Measurements from ENCODE around the gene TRIM15. TPM values are rescaled to one million over a fixed set of nuclear protein-coding genes. Genes with fewer than 3 reads are reported as not detected.
A peak's percentile ranks its signal among the peaks of the same experiment; 100 is the strongest.
"Not testable (repeated sequence)": the region's sequence is repeated elsewhere in the genome, so short reads cannot be mapped to it uniquely, and the experiment has no call there.

The TRIM15 gene
- total and polyA plus RNA-seq, 7 donors, result 0.28 to 52.0 (median 38.4) TPM; not detected in 2

DNA sequence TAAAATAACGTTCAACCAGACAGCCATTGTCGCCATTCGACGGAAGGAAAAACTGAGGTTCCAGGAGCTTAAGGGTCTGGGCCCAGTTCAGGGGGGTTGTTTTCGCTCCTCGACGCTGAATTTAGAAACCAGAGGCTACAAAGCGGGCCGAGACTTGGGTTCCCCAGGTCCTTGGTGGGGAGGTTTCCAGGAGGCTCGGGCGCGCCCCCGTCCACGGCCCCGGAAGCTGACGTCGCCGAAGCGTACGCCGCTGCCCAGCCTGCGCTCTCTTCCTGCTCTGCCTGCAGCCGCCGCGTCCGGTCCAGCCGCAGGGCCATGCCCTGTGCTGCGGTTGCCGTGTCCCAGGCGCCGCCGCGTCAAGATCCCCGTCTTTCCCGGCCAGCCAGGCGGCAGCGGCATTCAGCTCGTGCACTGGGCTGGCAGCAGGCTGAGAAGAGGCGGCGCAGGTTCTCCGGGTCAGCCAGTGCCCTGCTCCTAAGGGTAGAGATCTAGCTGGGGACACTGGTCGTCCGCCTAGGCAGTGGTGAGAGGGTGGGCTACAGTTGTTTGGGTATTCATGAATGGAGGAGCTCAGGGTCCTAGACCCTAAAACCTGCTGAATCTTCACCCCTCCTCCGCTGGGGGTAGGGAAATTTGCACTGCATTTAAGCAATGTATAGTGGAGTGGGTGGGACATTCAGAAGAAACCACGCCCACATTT lies 50.8 kb downstream of the TRIM15 start:
- Histone ChIP-seq H3K36me3 (no peaks in the 10 kb centered on the region), H3K27ac (peak overlapping the region; percentile 95 to 98 (median 98)), H3K27me3 (no peaks in the 10 kb centered on the region), H3K9me3 (no peaks in the 10 kb centered on the region), H3K4me3 (peak overlapping the region; percentile 91 to 96 (median 93)), H3K4me1 (peaks cover 0 to 39% (median 34%) of the 10 kb centered on the region in 4 donors)
- WGBS, 2 donors, result 1% methylated on average over 45 of the region's 45 CpGs
- TF ChIP-seq POLR2A (IDR thresholded peaks at IDR 0.05) (peak; percentile 29 to 74), CTCF (IDR thresholded peaks at IDR 0.05) (no peak), POLR2AphosphoS5 (IDR thresholded peaks at IDR 0.05) (peak; percentile 74 to 93 (median 91)), EP300 (IDR thresholded peaks at IDR 0.05) (no peak)
- intact Hi-C loops (cut with DNase I), result loop anchor here (1.0 to 5.0 kb wide), 4 partner anchors 45 to 133 kb away; partner anchors contain the start of genes RPP21 and TRIM39
- DNase-seq, result peak; percentile 94

DNA sequence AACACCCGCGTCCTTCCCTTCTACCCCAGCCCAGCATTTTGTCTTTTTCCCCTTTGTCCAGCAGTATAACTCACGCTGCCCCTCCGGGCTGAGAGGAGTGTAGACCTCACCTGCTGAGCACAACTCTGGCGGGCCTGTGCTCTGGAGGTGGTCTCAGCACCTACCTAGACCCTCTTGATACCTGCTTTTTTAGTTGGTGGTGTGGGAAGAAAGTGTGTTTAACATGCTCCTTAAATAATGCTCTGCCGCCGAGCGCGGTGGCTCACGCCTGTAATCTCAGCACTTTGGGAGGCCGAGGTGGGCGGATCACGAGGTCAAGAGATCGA lies 51.3 kb downstream of the TRIM15 start:
- DNase-seq, result no peak
- intact Hi-C loops (cut with DNase I), result loop anchor here (1.0 to 5.0 kb wide), 4 partner anchors 45 to 133 kb away; partner anchors contain the start of genes RPP21 and TRIM39
- Histone ChIP-seq H3K27me3 (no peaks in the 10 kb centered on the region), H3K27ac (peak overlapping the region; percentile 95 to 98 (median 98)), H3K36me3 (no peaks in the 10 kb centered on the region), H3K4me1 (peaks cover 0 to 39% (median 34%) of the 10 kb centered on the region in 4 donors), H3K9me3 (no peaks in the 10 kb centered on the region), H3K4me3 (peak overlapping the region; percentile 91 to 96 (median 93))
- WGBS, 2 donors, result 56 to 63% methylated on average over 14 of the region's 14 CpGs
- TF ChIP-seq POLR2AphosphoS5 (IDR thresholded peaks at IDR 0.05), result no peak

GRCh38 chr6:30216096-30216495 lies 52.8 kb downstream of the TRIM15 start:
- DNase-seq, result no peak
- intact Hi-C loops (cut with DNase I), result no loop called here
- H3K27ac ChIP-seq, result no peak overlapping the region
- H3K36me3 ChIP-seq, result no peaks in the 10 kb centered on the region
- H3K4me3 ChIP-seq, result no peak overlapping the region
- H3K4me1 ChIP-seq, result peaks cover 0 to 25% (median 23%) of the 10 kb centered on the region in 4 donors
- no peaks in the 10 kb centered on the region for H3K27me3 ChIP-seq
- TF ChIP-seq POLR2AphosphoS5 (IDR thresholded peaks at IDR 0.05) (no peak), POLR2A (IDR thresholded peaks at IDR 0.05) (no peak), EP300 (IDR thresholded peaks at IDR 0.05) (no peak), CTCF (IDR thresholded peaks at IDR 0.05) (no peak)
- H3K9me3 ChIP-seq, result no peaks in the 10 kb centered on the region
- WGBS, 2 donors, result 61 to 86% methylated on average over 3 of the region's 3 CpGs

DNA sequence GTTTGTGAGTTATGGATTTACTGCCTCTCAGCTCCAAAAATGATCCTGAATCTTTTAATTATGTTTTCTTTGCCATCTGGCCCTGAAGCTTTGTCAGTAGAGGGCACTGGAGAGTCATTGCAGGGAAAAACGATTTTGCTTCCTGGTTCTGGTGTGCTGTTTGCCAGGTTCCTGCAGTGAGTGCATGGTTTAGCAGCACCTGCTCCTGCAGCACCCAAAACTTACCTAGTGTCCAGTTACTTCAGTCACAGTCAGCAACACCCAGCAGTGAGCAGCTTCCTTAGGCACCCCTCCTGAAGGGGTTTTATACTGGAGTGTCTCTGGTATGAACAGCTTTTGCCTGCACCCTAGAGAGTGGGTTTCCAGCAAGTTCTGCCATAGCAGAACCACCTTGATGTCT lies 55.9 kb downstream of the TRIM15 start:
- Histone ChIP-seq H3K9me3 (no peaks in the 10 kb centered on the region), H3K4me1 (peaks cover 0 to 9% (median 7%) of the 10 kb centered on the region in 4 donors), H3K36me3 (no peaks in the 10 kb centered on the region), H3K4me3 (no peak overlapping the region), H3K27ac (no peak overlapping the region), H3K27me3 (no peaks in the 10 kb centered on the region)
- 0% methylated on average over 1 of the region's 1 CpG for WGBS, 2 donors
- intact Hi-C loops (cut with DNase I), result no loop called here
- no peak for DNase-seq
- TF ChIP-seq EP300 (IDR thresholded peaks at IDR 0.05) (no peak), CTCF (IDR thresholded peaks at IDR 0.05) (peak in 3 of 4 experiments; percentile 35 to 77 (median 56))

- WGBS, 2 donors, result 63 to 78% methylated on average over 6 of the region's 6 CpGs
- intact Hi-C loops (cut with DNase I), result loop anchor here (2.0 kb wide), 1 partner anchor 177 kb away; no protein-coding TSS in a partner anchor
Measured at GRCh38 chr6:30221395-30221794, 58.0 kb downstream of the TRIM15 start.

DNA sequence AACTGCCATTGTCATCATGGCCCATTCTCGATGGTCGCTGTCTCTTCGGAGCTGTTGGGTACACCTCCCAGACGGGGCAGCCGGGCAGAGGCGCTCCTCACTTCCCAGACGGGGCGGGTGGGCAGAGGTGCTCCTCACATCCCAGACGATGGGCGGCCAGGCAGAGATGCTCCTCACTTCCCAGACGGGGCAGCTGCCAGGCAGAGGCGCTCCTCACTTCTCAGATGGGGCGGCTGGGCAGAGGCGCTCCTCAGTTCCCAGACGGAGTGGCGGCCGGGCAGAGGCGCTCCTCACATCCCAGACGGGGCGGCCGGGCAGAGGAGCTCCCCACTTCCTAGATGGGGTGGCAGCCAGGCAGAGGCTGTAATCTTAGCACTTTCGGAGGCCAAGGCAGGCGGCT lies 58.6 kb downstream of the TRIM15 start:
- H3K27ac ChIP-seq, DNase-seq, H3K27me3 ChIP-seq, H3K4me1 ChIP-seq, H3K9me3 ChIP-seq, H3K36me3 ChIP-seq, H3K4me3 ChIP-seq: not testable (repeated sequence)
- intact Hi-C loops (cut with DNase I), result loop anchor here (2.0 kb wide), 1 partner anchor 177 kb away; no protein-coding TSS in a partner anchor
- 95 to 96% methylated on average over 23 of the region's 23 CpGs for WGBS, 2 donors

More at GRCh38 chr6:30221395-30221794, 58.0 kb downstream of the TRIM15 start:
- H3K36me3 ChIP-seq, DNase-seq, H3K9me3 ChIP-seq, H3K27ac ChIP-seq, H3K27me3 ChIP-seq, H3K4me1 ChIP-seq, H3K4me3 ChIP-seq: not testable (repeated sequence)

Small RNAs within 50 kb of the gene (small RNA-seq; reads per million reads assigned to genes)
- gene RF00554, result 0 reads per million in 3 donors

Other genes starting within 250 kb of the TRIM15 start
- gene HLA-A, start 221.0 kb upstream of the TRIM15 start, total RNA-seq, result 100 to 1,000 TPM; 279 to 524 (median 398) TPM
- 1,000 to 10,000 TPM in 1 of 3 donors, 100 to 1,000 TPM in 2; 302 to 2,938 (median 684) TPM for gene HLA-A, start 221.0 kb upstream of the TRIM15 start, polyA plus RNA-seq
- 10 to 100 TPM; 11.1 to 29.3 (median 23.3) TPM for gene POLR1H, start 102.3 kb upstream of the TRIM15 start, total RNA-seq
- 10 to 100 TPM; 33.3 to 70.3 (median 61.7) TPM for gene POLR1H, start 102.3 kb upstream of the TRIM15 start, polyA plus RNA-seq
- gene PPP1R11, start 96.3 kb upstream of the TRIM15 start, total RNA-seq, result 10 to 100 TPM; 36.8 to 45.7 (median 42.2) TPM
- 100 to 1,000 TPM in 2 of 3 donors, 10 to 100 TPM in 1; 89.8 to 144 (median 107) TPM for gene PPP1R11, start 96.3 kb upstream of the TRIM15 start, polyA plus RNA-seq
- gene RNF39, start 87.8 kb upstream of the TRIM15 start, total RNA-seq, result not detected
- gene RNF39, start 87.8 kb upstream of the TRIM15 start, polyA plus RNA-seq, result 1 to 10 TPM in 1 of 3 donors, under 1 TPM in 2; 0.44 to 2.3 (median 0.60) TPM
- 1 to 10 TPM in 1 of 4 donors, under 1 TPM in 1, not detected in 2; 0.36 to 2.2 TPM for gene TRIM31, start 50.5 kb upstream of the TRIM15 start, total RNA-seq
- 100 to 1,000 TPM in 2 of 3 donors, 10 to 100 TPM in 1; 92.2 to 133 (median 118) TPM for gene TRIM31, start 50.5 kb upstream of the TRIM15 start, polyA plus RNA-seq
- gene TRIM40, start 27.4 kb upstream of the TRIM15 start, total RNA-seq, result not detected
- gene TRIM40, start 27.4 kb upstream of the TRIM15 start, polyA plus RNA-seq, result 10 to 100 TPM in 2 of 3 donors, 1 to 10 TPM in 1; 6.6 to 23.8 (median 18.9) TPM
- under 1 TPM in 1 of 4 donors, not detected in 3; 0.36 TPM for gene TRIM10, start 2.3 kb upstream of the TRIM15 start, total RNA-seq
- gene TRIM10, start 2.3 kb upstream of the TRIM15 start, polyA plus RNA-seq, result 1 to 10 TPM; 2.7 to 4.8 (median 3.5) TPM
- 10 to 100 TPM; 34.2 to 42.7 (median 41.4) TPM for gene TRIM26, start 49.9 kb downstream of the TRIM15 start, total RNA-seq
- 10 to 100 TPM; 35.4 to 60.4 (median 39.3) TPM for gene TRIM26, start 49.9 kb downstream of the TRIM15 start, polyA plus RNA-seq
- 10 to 100 TPM; 11.9 to 23.2 (median 14.4) TPM for gene TRIM39, start 163.4 kb downstream of the TRIM15 start, total RNA-seq
- gene TRIM39, start 163.4 kb downstream of the TRIM15 start, polyA plus RNA-seq, result 10 to 100 TPM in 1 of 3 donors, 1 to 10 TPM in 2; 5.1 to 11.2 (median 7.2) TPM
- 100 to 1,000 TPM; 134 to 150 (median 141) TPM for gene RPP21, start 181.6 kb downstream of the TRIM15 start, total RNA-seq
- 10 to 100 TPM; 74.7 to 86.8 (median 76.3) TPM for gene RPP21, start 181.6 kb downstream of the TRIM15 start, polyA plus RNA-seq